Kidney glomerular epithelial cell (primary cell): ENCODE results near the gene GRIP2.

Source experiments
- DNase-seq: peaks from one replicate; lab custom pipeline; 2025; lab: John Stamatoyannopoulos, UW

Gene GRIP2

DNA sequence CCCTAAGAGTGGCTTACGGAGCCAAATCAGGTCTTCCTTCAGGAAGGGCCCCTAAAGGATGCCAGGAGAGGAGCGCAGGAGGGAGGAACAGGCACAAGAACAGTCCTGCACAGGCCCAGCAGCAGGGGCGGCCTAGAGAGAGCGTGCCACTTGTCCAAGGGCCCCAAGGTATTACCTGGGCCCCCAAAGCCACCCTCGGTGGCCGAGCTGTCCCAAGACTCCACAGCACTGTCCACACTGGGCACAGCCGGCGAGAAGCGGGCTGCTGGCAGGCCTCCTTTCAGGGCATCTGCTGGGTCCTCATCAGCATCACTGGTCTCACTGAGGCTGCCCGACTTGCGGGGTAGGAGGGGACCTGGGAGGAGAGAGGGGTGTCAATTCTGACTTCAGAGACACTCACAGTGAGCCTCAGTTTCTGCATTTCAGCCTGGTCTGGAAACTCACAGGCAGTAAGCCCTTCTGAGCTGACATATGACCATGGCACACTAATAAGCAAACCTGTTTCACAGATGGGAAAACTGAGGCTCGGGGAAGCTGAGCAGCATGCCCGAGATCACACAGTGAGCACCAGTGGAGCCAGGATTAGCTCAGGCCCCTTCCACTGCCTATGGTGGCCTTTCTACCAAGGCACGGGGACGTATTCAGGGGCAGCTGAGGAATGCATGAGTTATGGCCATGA lies 33.4 kb downstream of the GRIP2 start:
- DNase-seq = no peak

GRCh38 chr3:14505803-14506500 lies 34.2 kb downstream of the GRIP2 start:
- no peak for DNase-seq

GRCh38 chr3:14505001-14505802 lies 34.9 kb downstream of the GRIP2 start:
- DNase-seq = no peak

GRCh38 chr3:14503706-14504065 lies 36.5 kb downstream of the GRIP2 start:
- DNase-seq = no peak

GRCh38 chr3:14503033-14503705 lies 37.0 kb downstream of the GRIP2 start:
- DNase-seq = no peak

DNA sequence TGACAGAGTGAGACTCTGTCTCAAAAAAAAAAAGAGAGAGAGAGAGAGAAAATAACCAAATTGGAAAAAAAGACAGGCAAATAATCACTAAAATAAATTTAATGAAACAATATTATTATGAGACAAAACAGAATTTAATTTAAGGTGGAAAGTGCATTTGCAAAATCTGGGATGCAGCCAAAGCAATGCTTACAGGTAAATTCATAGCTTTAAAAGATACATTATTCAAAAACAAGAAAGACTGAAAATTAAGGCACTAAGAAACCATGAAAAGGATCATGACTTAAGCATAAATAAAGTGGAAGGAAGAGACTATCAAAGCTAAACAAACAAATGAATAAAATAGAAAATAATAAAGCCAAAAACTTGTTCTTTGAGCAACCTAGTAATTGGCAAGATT lies 37.7 kb downstream of the GRIP2 start:
- no peak for DNase-seq

GRCh38 chr3:14497321-14497720 lies 42.8 kb downstream of the GRIP2 start:
- no peak for DNase-seq

GRCh38 chr3:14496351-14496750 lies 43.8 kb downstream of the GRIP2 start:
- no peak for DNase-seq

- DNase-seq = no peak
Measured at GRCh38 chr3:14494973-14495300, 45.2 kb downstream of the GRIP2 start.

- DNase-seq = no peak
Measured at GRCh38 chr3:14494279-14494972, 45.7 kb downstream of the GRIP2 start.

DNA sequence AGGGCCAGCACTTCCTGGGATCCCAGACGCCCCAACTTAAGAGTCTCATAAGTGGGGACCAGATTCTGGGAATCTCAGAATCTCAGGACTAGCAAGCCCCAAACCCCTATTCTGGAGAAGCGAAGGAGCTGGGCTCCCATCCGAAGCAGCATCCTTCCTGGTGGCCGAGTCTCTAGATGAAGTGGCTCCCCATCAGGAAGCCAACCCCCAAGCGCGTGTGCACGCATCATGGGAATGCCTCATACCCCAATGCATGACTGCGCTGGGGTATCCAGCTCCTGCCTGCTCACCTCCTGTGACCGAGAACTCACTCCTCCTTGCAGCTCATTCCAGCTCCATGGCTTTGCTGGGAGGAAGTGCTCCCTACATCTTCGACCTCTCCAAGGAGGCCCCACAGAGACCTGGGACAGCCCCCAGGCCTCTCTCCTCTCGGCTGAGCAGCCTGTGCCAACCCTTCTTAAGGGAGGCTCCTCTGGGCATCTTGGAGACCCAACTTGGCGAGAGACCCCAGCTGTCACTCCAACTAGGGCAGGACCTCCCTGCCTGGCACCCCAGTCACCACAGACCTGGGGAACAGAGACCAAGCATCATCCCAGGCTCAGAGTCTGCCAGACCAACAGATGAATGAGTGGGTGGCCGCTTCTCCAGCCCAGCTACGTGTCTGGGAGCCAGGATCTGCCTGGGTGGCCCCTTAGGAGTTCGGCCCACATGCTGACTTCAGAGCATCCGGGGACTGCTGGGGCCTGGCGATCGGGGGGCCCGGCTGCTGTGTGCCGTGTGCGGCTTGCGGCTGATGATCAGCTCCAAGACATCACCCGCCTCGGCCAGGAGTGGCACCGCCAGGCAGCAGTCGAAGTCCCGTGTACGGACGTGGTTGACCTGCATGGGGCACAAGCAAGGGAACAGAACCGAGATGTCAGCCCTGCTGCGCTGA lies 46.9 kb downstream of the GRIP2 start:
- no peak for DNase-seq

GRCh38 chr3:14491396-14492190 lies 48.5 kb downstream of the GRIP2 start:
- DNase-seq = no peak

GRCh38 chr3:14490831-14491230 lies 49.3 kb downstream of the GRIP2 start:
- DNase-seq = no peak

DNA sequence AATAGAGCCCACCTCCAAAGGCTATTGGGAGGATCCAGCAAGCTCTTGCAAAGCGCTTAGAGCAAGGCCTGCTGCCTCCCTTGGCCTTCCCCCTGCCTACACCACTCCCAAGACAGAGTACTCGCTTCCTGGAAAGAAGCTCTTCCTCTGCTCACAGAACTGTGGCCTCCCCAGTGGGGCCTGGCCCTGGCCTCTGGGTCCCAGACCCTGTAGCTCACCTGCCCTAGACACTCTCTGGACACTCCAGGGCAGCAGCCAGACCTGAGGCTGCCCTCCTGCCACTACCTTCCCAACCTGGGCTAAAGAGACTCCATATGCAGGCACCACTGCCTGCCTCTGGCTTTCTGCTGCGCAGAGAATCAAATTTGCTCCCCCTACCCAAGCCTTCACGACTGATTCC lies 49.9 kb downstream of the GRIP2 start:
- no peak for DNase-seq

DNA sequence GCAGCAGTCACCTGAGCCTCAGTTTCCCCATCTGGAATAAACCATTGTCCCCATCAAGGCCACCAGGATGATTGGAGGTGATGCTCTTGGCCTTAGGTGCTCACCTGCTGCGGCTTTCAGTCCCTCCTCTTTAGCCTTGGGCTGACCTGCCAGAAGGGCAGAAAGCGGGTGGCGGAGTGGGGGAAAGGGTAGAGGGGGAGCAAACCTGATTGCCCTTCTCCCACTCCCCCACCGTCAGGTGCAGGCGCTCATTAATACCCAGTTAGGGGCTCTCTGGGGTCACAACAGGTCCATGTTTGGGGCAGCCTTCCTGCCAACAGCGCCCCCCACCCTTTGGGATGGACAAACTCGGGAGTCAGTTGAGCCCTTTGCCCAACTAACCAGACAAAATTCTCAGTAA lies 50.5 kb downstream of the GRIP2 start:
- no peak for DNase-seq

DNA sequence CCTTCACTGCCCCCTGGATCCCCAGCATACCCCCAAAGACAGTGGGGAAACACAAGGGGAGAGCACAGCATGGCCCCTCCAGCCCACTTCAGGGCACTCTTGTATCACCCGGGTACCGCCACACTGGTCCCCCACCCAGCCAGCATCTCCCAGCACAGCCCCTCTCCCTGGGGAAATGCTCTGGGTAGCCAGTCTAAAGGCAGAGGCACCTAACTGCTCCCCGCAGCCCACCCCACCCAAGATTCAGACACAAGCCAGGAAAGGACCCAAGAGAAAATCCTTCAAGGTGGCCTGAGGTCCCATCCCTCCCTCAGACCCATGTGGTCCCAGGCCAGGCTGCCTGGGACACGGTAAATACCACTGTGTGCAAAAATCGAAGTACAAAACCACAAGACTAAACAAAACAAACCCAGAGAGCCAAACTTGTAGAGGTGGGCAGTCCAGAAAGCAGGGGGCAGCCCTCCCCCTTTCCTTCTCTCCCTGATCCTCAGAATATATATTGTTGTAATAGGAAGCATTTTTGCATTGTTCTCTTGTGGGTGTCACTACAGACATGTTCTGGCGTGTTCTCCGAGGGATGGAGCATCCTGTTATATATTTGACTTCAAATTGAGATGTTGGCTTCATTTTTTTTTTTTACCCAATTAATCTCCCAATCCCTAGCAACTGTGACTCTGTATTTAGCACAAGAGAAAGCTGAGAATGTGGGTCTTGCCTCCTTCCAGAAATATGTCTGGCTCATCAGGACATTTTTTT lies 51.7 kb downstream of the GRIP2 start:
- no peak for DNase-seq

DNA sequence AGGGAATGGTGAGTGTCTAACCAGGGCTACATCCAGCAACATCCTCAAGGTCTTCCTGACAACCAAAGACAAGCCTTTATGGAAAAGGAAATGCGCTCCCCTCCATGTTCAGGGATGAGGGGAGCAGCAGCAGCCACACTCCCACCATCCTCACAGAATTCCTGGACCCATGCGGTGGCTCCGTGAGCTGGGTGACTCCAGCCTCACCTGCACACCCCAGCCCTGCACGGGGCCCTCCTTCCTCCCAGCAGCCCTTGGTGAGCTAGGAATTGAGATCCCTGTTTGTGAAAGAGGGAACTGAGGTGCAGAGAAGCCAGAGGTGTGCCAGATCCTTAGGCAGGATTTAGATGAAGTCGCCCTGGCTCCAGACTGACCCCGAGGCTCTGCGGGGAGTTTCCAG lies 52.3 kb downstream of the GRIP2 start:
- no peak for DNase-seq

DNA sequence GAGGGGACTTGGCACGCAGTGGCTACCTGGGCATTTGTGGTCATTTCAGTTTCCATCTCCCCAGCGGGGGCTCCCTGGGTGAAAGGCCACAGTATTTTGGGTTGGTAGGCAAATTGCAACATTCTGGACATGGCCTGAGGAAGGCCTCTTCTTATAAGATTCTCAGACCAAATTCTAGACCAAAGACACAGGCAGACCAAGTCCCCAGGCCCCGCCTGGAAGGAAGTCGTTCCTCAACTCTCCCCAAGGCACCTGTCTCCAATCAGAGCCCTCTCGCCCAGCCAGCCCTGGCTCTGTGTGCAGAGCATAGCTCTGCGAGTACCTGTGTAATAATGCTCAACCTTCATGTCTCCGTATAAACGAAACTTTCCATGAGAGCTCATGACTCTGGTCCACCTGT lies 53.1 kb downstream of the GRIP2 start:
- no peak for DNase-seq

DNA sequence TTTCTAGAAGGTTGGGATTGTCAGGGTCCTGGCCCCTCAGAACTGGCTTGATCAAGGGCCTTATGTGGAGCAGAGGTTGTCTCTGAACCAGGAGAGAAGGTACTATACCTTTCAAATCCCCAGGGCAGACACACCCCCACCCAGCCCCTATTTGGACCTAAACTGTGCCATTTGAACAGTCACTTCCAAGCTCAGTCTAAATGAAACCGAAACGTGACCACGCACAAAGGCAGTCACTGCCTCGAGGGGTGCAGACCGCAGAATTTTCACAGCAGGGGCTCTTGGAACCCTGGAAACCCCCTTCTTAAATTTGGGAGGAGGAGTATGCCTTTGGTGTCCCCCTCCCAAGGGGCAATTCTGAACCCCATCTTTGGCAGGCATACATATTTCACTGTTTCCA lies 53.7 kb downstream of the GRIP2 start:
- no peak for DNase-seq
